CD4-positive, alpha-beta T cell (primary cell): ENCODE results near the gene GABPB1. TPM values are rescaled to one million over a fixed set of nuclear protein-coding genes. Genes with fewer than 3 reads are reported as not detected.

Experiments used
- ATAC-seq: fragments of 200-7000 bp; cut with Tn5 transposase; one replicate; pipeline ENCODE4 v1.10.0; 2022; ENCODE audit warnings: mild to moderate bottlenecking; ENCODE audit not compliant: poor library complexity
- CTCF ChIA-PET: fragments of 350-600 bp; sonication (Branson Sonifier 250); formaldehyde crosslinking; loops from one replicate; lab custom pipeline; 2021; ENCODE audit warnings: antibody characterized with exemption, inconsistent platforms; lab: Charles Lee
- POLR2A ChIA-PET: fragments of 350-600 bp; sonication (Branson Sonifier 250); formaldehyde crosslinking; loops from one replicate; lab custom pipeline; 2021; ENCODE audit warnings: antibody characterized with exemption, inconsistent platforms; lab: Charles Lee
- DNase-seq, 14 experiments: peaks; one replicate each; pipeline ENCODE4 v3.0.0-alpha.2; 2013 to 2020; ENCODE audit warnings: mixed read lengths in 2 of 14
- H3K27ac ChIP-seq, 2 donors: one replicate each; pipeline versions ENCODE4 v1.5.1 to v1.7.0; 2013; ENCODE audit warnings: low read length in 2 of 2, low read depth in 1 of 2, mild to moderate bottlenecking in 1 of 2
- H3K27me3 ChIP-seq, 2 experiments: 1 replicate in 1 of 2; 2 replicates in 1 of 2; pipeline versions ENCODE4 v1.6.1 to v1.7.0; 2013; ENCODE audit warnings: low read length in 2 of 2, control low read depth in 1 of 2, mild to moderate bottlenecking in 1 of 2, moderate library complexity in 1 of 2; ENCODE audit not compliant: insufficient read depth in 2 of 2, control insufficient read depth in 1 of 2
- H3K36me3 ChIP-seq: one replicate; pipeline ENCODE4 v1.6.1; 2013; ENCODE audit warnings: low read length, control low read depth; ENCODE audit not compliant: insufficient read depth
- H3K4me1 ChIP-seq: one replicate; pipeline ENCODE4 v1.6.1; 2013; ENCODE audit warnings: low read length, control low read depth; ENCODE audit not compliant: insufficient read depth
- H3K4me3 ChIP-seq: one replicate; pipeline ENCODE4 v1.5.1; 2013; ENCODE audit warnings: mild to moderate bottlenecking, low read length, moderate library complexity
- H3K9me3 ChIP-seq, 2 experiments: 1 replicate in 1 of 2; 2 replicates in 1 of 2; pipeline versions ENCODE4 v1.6.1 to v1.7.0; 2013; ENCODE audit warnings: low read length in 2 of 2, mild to moderate bottlenecking in 2 of 2, control low read depth in 1 of 2, moderate library complexity in 1 of 2; ENCODE audit not compliant: control insufficient read depth in 1 of 2, insufficient read depth in 1 of 2
- H3K27ac Mint-ChIP-seq: one replicate; pipeline ENCODE4 v1.8.0; 2020; ENCODE audit warnings: mixed read lengths
- H3K27me3 Mint-ChIP-seq: one replicate; pipeline ENCODE4 v1.8.0; 2021; ENCODE audit warnings: mixed read lengths
- H3K36me3 Mint-ChIP-seq: one replicate; pipeline ENCODE4 v1.8.0; 2021; ENCODE audit warnings: low read depth, mixed read lengths
- H3K4me1 Mint-ChIP-seq: one replicate; pipeline ENCODE4 v1.8.0; 2021; ENCODE audit warnings: low read depth, mixed read lengths
- H3K4me3 Mint-ChIP-seq: one replicate; pipeline ENCODE4 v1.8.0; 2020; ENCODE audit warnings: mild to moderate bottlenecking, mixed read lengths
- H3K9me3 Mint-ChIP-seq: one replicate; pipeline ENCODE4 v1.8.0; 2020; ENCODE audit warnings: mixed read lengths
- CTCF ChIP-seq: fragments of 200-600 bp; IDR thresholded peaks from one replicate; pipeline ENCODE4 v1.8.0; 2022; ENCODE audit warnings: antibody characterized with exemption, mild to moderate bottlenecking
- intact Hi-C, 2 experiments: fragments of 100-400 bp; cut with DNase I in 1 of 2; cut with micrococcal nuclease in 1 of 2; formaldehyde crosslinking; loops; one replicate each; pipeline versions ENCODE4 v1.15.1 to v1.9.0; 2023 to 2025; cut with DNase I, micrococcal nuclease
- total RNA-seq, 174 experiments: library from RNA in 2 of 174; stranded (reverse) in 2 of 174; gene quantifications; one replicate each; pipeline ENCODE4 v1.2.3 and lab custom pipeline; 2021 to 2026

GABPB1 gene
- total RNA-seq, 2 experiments from 2014 or later = 25.7 to 27.1 TPM

GRCh38 chr15:50353975-50354837 is 792 bp downstream of the GABPB1 start:
- Histone ChIP-seq H3K4me1 (peaks cover 37% of the 10 kb centered on the region), H3K27me3 (no peaks in the 10 kb centered on the region), H3K9me3 (no peaks in the 10 kb centered on the region), H3K36me3 (peaks cover 6% of the 10 kb centered on the region), H3K4me3 (peak overlapping the region; percentile 97), H3K27ac (peak overlapping the region; percentile 99 to 100)
- peak overlapping the region; percentile 100 for H3K27ac Mint-ChIP-seq
- peaks cover 56% of the 10 kb centered on the region for H3K36me3 Mint-ChIP-seq
- ChIA-PET POLR2A (interaction anchor here (0.5 to 7.2 kb wide), 47 partner anchors 8 to 1825 kb away, joined by 3 to 132 read pairs (median 5); partner anchors contain the start of genes AP4E1, CEP152, COPS2 and DTWD1), CTCF (interaction anchor here (1.9 kb wide), 1 partner anchor 38 kb away, joined by 10 read pairs; no protein-coding TSS in a partner anchor)
- H3K4me3 Mint-ChIP-seq = peak overlapping the region; percentile 97
- peaks cover 79% of the 10 kb centered on the region for H3K4me1 Mint-ChIP-seq
- TF ChIP-seq CTCF = no peak
- peak; percentile 41 for ATAC-seq
- intact Hi-C loops = loop anchor here (1.0 to 10.0 kb wide), 10 partner anchors 37 to 1539 kb away; partner anchors contain the start of genes USP8 (in 2 of the 2), AP4E1 (in 1 of the 2), CEP152 (in 1 of the 2) and COPS2 (in 1 of the 2)
- peak; percentile 23 to 80 (median 40) for DNase-seq
- no peaks in the 10 kb centered on the region for H3K9me3 Mint-ChIP-seq
- H3K27me3 Mint-ChIP-seq = peaks cover 19% of the 10 kb centered on the region

GRCh38 chr15:50353251-50353974 is 1.6 kb downstream of the GABPB1 start:
- peaks cover 78% of the 10 kb centered on the region for H3K4me1 Mint-ChIP-seq
- intact Hi-C loops = loop anchor here (1.0 to 10.0 kb wide), 9 partner anchors 36 to 1539 kb away; partner anchors contain the start of genes AP4E1 (in 1 of the 2), CEP152 (in 1 of the 2), COPS2 (in 1 of the 2) and DTWD1 (in 1 of the 2)
- ATAC-seq (peak; percentile 64), DNase-seq (peak in 5 of 14 experiments; percentile 13 to 86 (median 82))
- H3K4me3 Mint-ChIP-seq = peak overlapping the region; percentile 97
- ChIA-PET CTCF (interaction anchor here (1.9 kb wide), 1 partner anchor 37 kb away, joined by 10 read pairs; no protein-coding TSS in a partner anchor), POLR2A (interaction anchor here (0.6 to 7.2 kb wide), 31 partner anchors 8 to 1826 kb away, joined by 3 to 132 read pairs (median 5); partner anchors contain the start of genes AP4E1, CEP152, COPS2 and DTWD1)
- H3K9me3 ChIP-seq = no peaks in the 10 kb centered on the region
- no peak for TF ChIP-seq CTCF
- peaks cover 2% of the 10 kb centered on the region for H3K36me3 ChIP-seq
- H3K9me3 Mint-ChIP-seq = no peaks in the 10 kb centered on the region
- no peaks in the 10 kb centered on the region for H3K27me3 ChIP-seq
- H3K4me3 ChIP-seq = peak overlapping the region; percentile 97
- peaks cover 19% of the 10 kb centered on the region for H3K27me3 Mint-ChIP-seq
- peaks cover 51% of the 10 kb centered on the region for H3K36me3 Mint-ChIP-seq
- H3K27ac Mint-ChIP-seq = peak overlapping the region; percentile 100
- H3K4me1 ChIP-seq = peaks cover 33% of the 10 kb centered on the region
- peak overlapping the region; percentile 99 to 100 for H3K27ac ChIP-seq

- ChIA-PET POLR2A (interaction anchor here (1.2 to 7.2 kb wide), 3 partner anchors 10 to 1195 kb away, joined by 3 to 132 read pairs (median 3); partner anchors contain the start of genes COPS2 and USP8), CTCF (interaction anchor here (0.5 to 1.5 kb wide), 4 partner anchors 29 to 532 kb away, joined by 3 to 5 read pairs (median 4); no protein-coding TSS in a partner anchor)
- intact Hi-C loops = loop anchor here (5.0 to 10.0 kb wide), 8 partner anchors 33 to 1536 kb away; partner anchors contain the start of genes AP4E1 (in 1 of the 2), CEP152 (in 1 of the 2), COPS2 (in 1 of the 2) and DTWD1 (in 1 of the 2)
- no peak for TF ChIP-seq CTCF
- ATAC-seq (no peak), DNase-seq (no peak)
- Mint-ChIP-seq H3K4me3 (peak overlapping the region; percentile 85), H3K9me3 (no peaks in the 10 kb centered on the region), H3K36me3 (peaks cover 36% of the 10 kb centered on the region), H3K27me3 (peaks cover 18% of the 10 kb centered on the region), H3K4me1 (peaks cover 79% of the 10 kb centered on the region), H3K27ac (peak overlapping the region; percentile 100)
- peak overlapping the region; percentile 97 for H3K4me3 ChIP-seq
- H3K9me3 ChIP-seq = no peaks in the 10 kb centered on the region
- H3K27ac ChIP-seq = peak overlapping the region; percentile 62 to 99
- H3K27me3 ChIP-seq = no peaks in the 10 kb centered on the region
- peaks cover 28% of the 10 kb centered on the region for H3K4me1 ChIP-seq
- H3K36me3 ChIP-seq = peaks cover 3% of the 10 kb centered on the region
These were observed 4.4 kb downstream of the GABPB1 start for GRCh38 chr15:50350621-50351020.
